GM12872 (cell line): ENCODE measurements around the gene FRY.

Source experiments
- CTCF ChIP-seq: IDR thresholded peaks from 3 replicates; pipeline ENCODE4 v1.5.1; 2011; ENCODE audit warnings: low read depth, mild to moderate bottlenecking, low read length, moderate library complexity; ENCODE audit not compliant: insufficient read depth

FRY gene

GRCh38 chr13:32248801-32249200, 217.2 kb downstream of the FRY start:
- no peak for TF ChIP-seq CTCF

GRCh38 chr13:32252812-32253438, 221.4 kb downstream of the FRY start:
- no peak for TF ChIP-seq CTCF

GRCh38 chr13:32253911-32254399, 222.4 kb downstream of the FRY start:
- TF ChIP-seq CTCF, result no peak

GRCh38 chr13:32254416-32254815, 222.8 kb downstream of the FRY start:
- TF ChIP-seq CTCF, result no peak

- no peak for TF ChIP-seq CTCF
Measured at GRCh38 chr13:32254916-32255723, 223.5 kb downstream of the FRY start.

GRCh38 chr13:32255724-32256109, 224.1 kb downstream of the FRY start:
- TF ChIP-seq CTCF, result no peak

- no peak for TF ChIP-seq CTCF
Measured at GRCh38 chr13:32256243-32256642, 224.7 kb downstream of the FRY start.
